GM23338 (cell line): ENCODE measurements around the gene CCDC80. TPM values are rescaled to one million over a fixed set of nuclear protein-coding genes. Genes with fewer than 3 reads are reported as not detected.

Source experiments
- ATAC-seq: fragments of 200-7000 bp; cut with Tn5 transposase; 3 replicates; pipeline ENCODE4 v1.9.1; 2020
- DNase-seq: peaks from one replicate; pipeline ENCODE4 v3.0.0-alpha.2; 2015; ENCODE audit warnings: low spot score
- H2AFZ ChIP-seq: fragments of 200-600 bp; sonication (generic); 2 replicates; pipeline ENCODE4 v1.8.0; 2016; ENCODE audit warnings: antibody characterized with exemption, mild to moderate bottlenecking, moderate library complexity
- H3F3A ChIP-seq: fragments of 200-600 bp; sonication (generic); replicated peaks from 2 replicates; pipeline ENCODE4 v1.8.0; 2017; ENCODE audit warnings: antibody characterized with exemption, mixed run types, low read depth
- H3K27ac ChIP-seq: fragments of 200-600 bp; sonication (generic); 2 replicates; pipeline ENCODE4 v1.6.1; 2016; ENCODE audit warnings: low read depth
- H3K27me3 ChIP-seq: fragments of 200-600 bp; sonication (generic); 2 replicates; pipeline ENCODE4 v1.8.0; 2016; ENCODE audit warnings: mild to moderate bottlenecking, mixed run types, moderate library complexity; ENCODE audit not compliant: insufficient read depth
- H3K36me3 ChIP-seq: fragments of 200-600 bp; sonication (generic); 2 replicates; pipeline ENCODE4 v1.8.0; 2016; ENCODE audit warnings: mild to moderate bottlenecking; ENCODE audit not compliant: insufficient read depth
- H3K4me1 ChIP-seq: fragments of 200-600 bp; sonication (generic); 2 replicates; pipeline ENCODE4 v1.8.0; 2016; ENCODE audit warnings: mild to moderate bottlenecking, moderate library complexity; ENCODE audit not compliant: insufficient read depth
- H3K4me2 ChIP-seq: fragments of 200-600 bp; sonication (generic); 2 replicates; pipeline ENCODE4 v1.7.1; 2017; ENCODE audit warnings: mixed run types
- H3K4me3 ChIP-seq: fragments of 200-600 bp; sonication (generic); 2 replicates; pipeline ENCODE4 v1.6.1; 2016; ENCODE audit warnings: mixed run types
- H3K79me2 ChIP-seq: fragments of 200-600 bp; sonication (generic); replicated peaks from 2 replicates; pipeline ENCODE4 v1.8.0; 2017; ENCODE audit warnings: mild to moderate bottlenecking; ENCODE audit not compliant: insufficient read depth
- H3K9me2 ChIP-seq: fragments of 200-600 bp; sonication (generic); 2 replicates; pipeline ENCODE4 v1.8.0; 2017; ENCODE audit not compliant: insufficient read depth
- H4K20me1 ChIP-seq: fragments of 200-600 bp; sonication (generic); replicated peaks from 2 replicates; pipeline ENCODE4 v1.8.0; 2017; ENCODE audit warnings: mild to moderate bottlenecking; ENCODE audit not compliant: insufficient read depth
- H3K27ac Mint-ChIP-seq: 2 replicates; pipeline ENCODE4 v1.8.0; 2020; ENCODE audit warnings: inconsistent platforms, mild to moderate bottlenecking, moderate library complexity, mixed read lengths
- H3K27me3 Mint-ChIP-seq: 3 replicates; pipeline ENCODE4 v1.8.0; 2022; ENCODE audit warnings: low read depth, mild to moderate bottlenecking, moderate library complexity, mixed read lengths, inconsistent platforms; ENCODE audit not compliant: insufficient read depth, poor library complexity
- H3K36me3 Mint-ChIP-seq: 3 replicates; pipeline ENCODE4 v1.8.0; 2021; ENCODE audit warnings: low read depth, mild to moderate bottlenecking, inconsistent platforms, moderate library complexity, mixed read lengths
- H3K4me1 Mint-ChIP-seq: 3 replicates; pipeline ENCODE4 v1.8.0; 2020; ENCODE audit warnings: mild to moderate bottlenecking, inconsistent platforms, mixed read lengths
- H3K4me3 Mint-ChIP-seq: 3 replicates; pipeline ENCODE4 v1.8.0; 2021; ENCODE audit warnings: moderate library complexity, mild to moderate bottlenecking, inconsistent platforms, mixed read lengths
- H3K9me3 Mint-ChIP-seq: 3 replicates; pipeline ENCODE4 v1.8.0; 2020; ENCODE audit warnings: moderate library complexity, mild to moderate bottlenecking, inconsistent platforms, mixed read lengths
- CREB1 ChIP-seq: fragments of 250-450 bp; sonication (Bioruptor Pico); IDR thresholded peaks from 2 replicates; pipeline ENCODE4 v1.5.0; 2020; ENCODE audit warnings: low read depth, mild to moderate bottlenecking, moderate library complexity
- CTCF ChIP-seq, 2 experiments: fragments of 200-600 bp in 1 of 2; sonication (generic) in 1 of 2; conservative IDR thresholded peaks; 2 replicates each; pipeline versions ENCODE4 v1.5.1 to v1.6.1; 2016 to 2017; ENCODE audit warnings: antibody characterized with exemption in 2 of 2, low read depth in 2 of 2, mild to moderate bottlenecking in 2 of 2, moderate library complexity in 1 of 2
- ETS1 ChIP-seq: IDR thresholded peaks from 2 replicates; pipeline ENCODE4 v1.6.1; 2016; ENCODE audit warnings: antibody characterized with exemption
- EZH2 ChIP-seq: fragments of 200-600 bp; sonication (generic); IDR thresholded peaks from one replicate; pipeline ENCODE4 v1.8.0; 2017; ENCODE audit warnings: antibody characterized with exemption, mild to moderate bottlenecking, low read depth; ENCODE audit not compliant: unreplicated experiment
- EZH2phosphoT487 ChIP-seq: fragments of 200-600 bp; sonication (generic); IDR thresholded peaks from one replicate; pipeline ENCODE4 v1.8.1; 2018; ENCODE audit warnings: antibody characterized with exemption; ENCODE audit not compliant: unreplicated experiment
- JUNB ChIP-seq: IDR thresholded peaks from one replicate; pipeline ENCODE4 v1.6.1; 2016; ENCODE audit warnings: antibody characterized with exemption; ENCODE audit not compliant: unreplicated experiment
- NANOG ChIP-seq: IDR thresholded peaks from 2 replicates; pipeline ENCODE4 v1.6.1; 2016; ENCODE audit warnings: antibody characterized with exemption, borderline replicate concordance
- POLR2AphosphoS5 ChIP-seq: IDR thresholded peaks from 2 replicates; pipeline ENCODE4 v1.6.1; 2016; ENCODE audit warnings: antibody characterized with exemption, low read depth
- STAT1 ChIP-seq: IDR thresholded peaks from one replicate; pipeline ENCODE4 v1.6.1; 2016; ENCODE audit warnings: antibody characterized with exemption; ENCODE audit not compliant: unreplicated experiment
- ZNF114 ChIP-seq: fragments of 250-450 bp; sonication (Bioruptor Pico); IDR thresholded peaks from 2 replicates; pipeline ENCODE4 v1.5.0; 2020; ENCODE audit warnings: mild to moderate bottlenecking, moderate library complexity
- ZNF331 ChIP-seq: fragments of 250-450 bp; sonication (Bioruptor Pico); IDR thresholded peaks from 2 replicates; pipeline ENCODE4 v1.5.0; 2020; ENCODE audit warnings: low read depth, mild to moderate bottlenecking, moderate library complexity
- polyA plus RNA-seq: library from polyadenylated mRNA; unstranded; fragments of >200 nt; fragmentation: Nextera tagmentation; extraction: Ambion mirVana; gene quantifications from 2 replicates; pipeline ENCODE4 v1.2.1, GENCODE V29; 2016
- total RNA-seq: library from RNA; depleted of rRNA; stranded (reverse); fragments of >200 nt; shearing (Covaris generic); gene quantifications from 2 replicates; pipeline ENCODE4 v1.2.3, GENCODE V29; 2014

Gene CCDC80
- total and polyA plus RNA-seq, 2 experiments from 2014 or later: 5.4 to 6.7 TPM

GRCh38 chr3:112651516-112651915 lies 10.6 kb upstream of the CCDC80 start:
- Histone ChIP-seq H3K4me3 (no peak overlapping the region), H4K20me1 (no peaks in the 10 kb centered on the region), H3K27ac (no peak overlapping the region), H3K9me2 (peaks cover 3% of the 10 kb centered on the region; the same call in 1 of the 2 replicates), H3K4me2 (no peak overlapping the region), H3K4me1 (peaks cover 16% of the 10 kb centered on the region), H3F3A (no peaks in the 10 kb centered on the region), H3K27me3 (no peaks in the 10 kb centered on the region), H3K79me2 (no peaks in the 10 kb centered on the region), H3K36me3 (no peaks in the 10 kb centered on the region), H2AFZ (no peak overlapping the region)
- Mint-ChIP-seq H3K9me3 (no peaks in the 10 kb centered on the region), H3K27me3 (peaks cover 1% of the 10 kb centered on the region), H3K4me1 (peaks cover 19% of the 10 kb centered on the region), H3K4me3 (no peak overlapping the region), H3K36me3 (no peaks in the 10 kb centered on the region), H3K27ac (no peak overlapping the region)
- no peak for ATAC-seq
- TF ChIP-seq EZH2 (no peak), CTCF (conservative IDR thresholded peaks at IDR 0.05; ENCODE audit: low read depth in 2 of 2) (no peak), POLR2AphosphoS5 (no peak), ZNF331 (no peak)
- no peak for DNase-seq

- Histone ChIP-seq H3K4me1 (peaks cover 20% of the 10 kb centered on the region), H3K9me2 (peaks cover 3% of the 10 kb centered on the region; the same call in 1 of the 2 replicates), H3K27ac (no peak overlapping the region), H2AFZ (no peak overlapping the region), H3K4me2 (no peak overlapping the region), H3K79me2 (no peaks in the 10 kb centered on the region), H3K27me3 (no peaks in the 10 kb centered on the region), H3K36me3 (no peaks in the 10 kb centered on the region), H4K20me1 (no peaks in the 10 kb centered on the region), H3F3A (no peaks in the 10 kb centered on the region), H3K4me3 (no peak overlapping the region)
- Mint-ChIP-seq H3K9me3 (no peaks in the 10 kb centered on the region), H3K4me3 (no peak overlapping the region), H3K27ac (no peak overlapping the region), H3K36me3 (no peaks in the 10 kb centered on the region), H3K27me3 (peaks cover 1% of the 10 kb centered on the region), H3K4me1 (peaks cover 23% of the 10 kb centered on the region)
- DNase-seq: no peak
- TF ChIP-seq NANOG: no peak
- ATAC-seq: no peak
Measured at GRCh38 chr3:112651071-112651470, 10.1 kb upstream of the CCDC80 start.

- Mint-ChIP-seq H3K4me1 (peaks cover 23% of the 10 kb centered on the region), H3K9me3 (no peaks in the 10 kb centered on the region), H3K27ac (no peak overlapping the region), H3K36me3 (no peaks in the 10 kb centered on the region), H3K4me3 (no peak overlapping the region), H3K27me3 (peaks cover 1% of the 10 kb centered on the region)
- ATAC-seq: no peak
- Histone ChIP-seq H3K79me2 (no peaks in the 10 kb centered on the region), H3K27me3 (no peaks in the 10 kb centered on the region), H3K4me1 (peaks cover 20% of the 10 kb centered on the region), H4K20me1 (no peaks in the 10 kb centered on the region), H3K9me2 (peaks cover 3% of the 10 kb centered on the region; the same call in 1 of the 2 replicates), H3K27ac (no peak overlapping the region), H3K36me3 (no peaks in the 10 kb centered on the region), H3K4me3 (no peak overlapping the region), H3K4me2 (no peak overlapping the region), H3F3A (no peaks in the 10 kb centered on the region), H2AFZ (no peak overlapping the region)
- no peak for DNase-seq
- TF ChIP-seq ETS1 (no peak), JUNB (no peak), CREB1 (CRISPR knock-in tag) (no peak), ZNF114 (CRISPR knock-in tag) (no peak), CTCF (conservative IDR thresholded peaks at IDR 0.05; ENCODE audit: low read depth in 2 of 2) (no peak), EZH2 (no peak), EZH2phosphoT487 (no peak), NANOG (no peak), ZNF331 (no peak), STAT1 (no peak)
Measured at GRCh38 chr3:112650482-112650881, 9.5 kb upstream of the CCDC80 start.
